ENCODE measurements around the gene INO80E.

Gene INO80E

DNA sequence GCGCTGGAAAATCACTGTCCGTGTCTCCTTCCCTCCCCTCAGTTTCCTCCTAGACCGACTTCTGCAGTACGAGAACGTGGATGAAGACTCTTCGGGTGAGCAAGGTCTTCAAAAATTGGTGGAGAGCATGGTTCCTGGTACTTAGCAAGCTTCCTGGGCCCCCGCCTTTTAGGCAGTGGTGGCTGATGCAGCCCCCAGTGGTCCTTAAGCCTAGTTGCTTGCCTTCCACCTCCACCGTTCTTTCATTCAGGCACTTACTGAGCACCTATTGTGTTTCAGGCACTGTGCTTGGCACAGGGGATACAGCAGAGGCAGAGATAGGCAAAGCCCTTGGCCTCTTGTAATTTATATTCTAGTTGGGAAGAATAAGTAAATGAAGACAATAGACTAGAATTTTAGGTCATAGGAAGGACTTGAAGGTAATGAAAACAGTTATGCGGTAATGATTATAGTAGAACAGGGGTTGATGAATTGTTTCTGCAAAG, 767 bp downstream of the INO80E start:
- H3K9ac ChIP-seq (ENCODE audit: low read length), result peak overlapping the region; percentile 86
- peak overlapping the region; percentile 80 for H3K4me3 ChIP-seq (ENCODE audit: low read length)
- no peaks in the 10 kb centered on the region for H3K27me3 ChIP-seq (ENCODE audit: control insufficient read depth, insufficient read depth, low read length)
- no peak overlapping the region for H3K27ac ChIP-seq (ENCODE audit: low read length)
- H3K36me3 ChIP-seq (ENCODE audit: control insufficient read depth, low read depth, low read length), result peaks cover 12% of the 10 kb centered on the region
- peaks cover 4% of the 10 kb centered on the region for H3K4me1 ChIP-seq (ENCODE audit: control insufficient read depth, low read depth, low read length)
- no peaks in the 10 kb centered on the region for H3K9me3 ChIP-seq (ENCODE audit: control insufficient read depth, low read depth, low read length)

DNA sequence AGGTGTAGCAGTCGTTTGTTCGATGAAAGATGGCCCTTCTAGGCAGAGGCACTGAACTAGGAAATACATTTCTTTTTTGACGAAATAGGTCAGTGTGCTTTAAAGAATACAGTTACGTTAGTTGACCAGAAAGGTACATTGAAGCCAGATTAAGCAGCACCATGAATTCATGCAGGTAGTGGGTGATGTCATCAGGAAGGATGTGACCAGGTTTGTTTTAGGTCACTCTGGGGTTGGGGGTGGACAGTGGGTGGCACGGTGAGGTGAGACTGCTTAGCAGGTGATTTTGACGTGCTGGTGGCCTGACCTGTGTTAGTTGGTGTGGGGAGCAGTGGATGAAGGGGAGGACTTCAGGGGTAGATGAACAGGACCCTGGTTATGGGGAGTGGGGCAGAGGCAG, 3.6 kb downstream of the INO80E start:
- Histone ChIP-seq H3K36me3 (ENCODE audit: control insufficient read depth, low read depth, low read length) (peaks cover 5% of the 10 kb centered on the region), H3K27ac (ENCODE audit: low read length) (no peak overlapping the region), H3K4me1 (ENCODE audit: control insufficient read depth, low read depth, low read length) (peaks cover 4% of the 10 kb centered on the region), H3K9ac (ENCODE audit: low read length) (no peak overlapping the region), H3K4me3 (ENCODE audit: low read length) (no peak overlapping the region), H3K27me3 (ENCODE audit: control insufficient read depth, insufficient read depth, low read length) (no peaks in the 10 kb centered on the region), H3K9me3 (ENCODE audit: control insufficient read depth, low read depth, low read length) (no peaks in the 10 kb centered on the region)

DNA sequence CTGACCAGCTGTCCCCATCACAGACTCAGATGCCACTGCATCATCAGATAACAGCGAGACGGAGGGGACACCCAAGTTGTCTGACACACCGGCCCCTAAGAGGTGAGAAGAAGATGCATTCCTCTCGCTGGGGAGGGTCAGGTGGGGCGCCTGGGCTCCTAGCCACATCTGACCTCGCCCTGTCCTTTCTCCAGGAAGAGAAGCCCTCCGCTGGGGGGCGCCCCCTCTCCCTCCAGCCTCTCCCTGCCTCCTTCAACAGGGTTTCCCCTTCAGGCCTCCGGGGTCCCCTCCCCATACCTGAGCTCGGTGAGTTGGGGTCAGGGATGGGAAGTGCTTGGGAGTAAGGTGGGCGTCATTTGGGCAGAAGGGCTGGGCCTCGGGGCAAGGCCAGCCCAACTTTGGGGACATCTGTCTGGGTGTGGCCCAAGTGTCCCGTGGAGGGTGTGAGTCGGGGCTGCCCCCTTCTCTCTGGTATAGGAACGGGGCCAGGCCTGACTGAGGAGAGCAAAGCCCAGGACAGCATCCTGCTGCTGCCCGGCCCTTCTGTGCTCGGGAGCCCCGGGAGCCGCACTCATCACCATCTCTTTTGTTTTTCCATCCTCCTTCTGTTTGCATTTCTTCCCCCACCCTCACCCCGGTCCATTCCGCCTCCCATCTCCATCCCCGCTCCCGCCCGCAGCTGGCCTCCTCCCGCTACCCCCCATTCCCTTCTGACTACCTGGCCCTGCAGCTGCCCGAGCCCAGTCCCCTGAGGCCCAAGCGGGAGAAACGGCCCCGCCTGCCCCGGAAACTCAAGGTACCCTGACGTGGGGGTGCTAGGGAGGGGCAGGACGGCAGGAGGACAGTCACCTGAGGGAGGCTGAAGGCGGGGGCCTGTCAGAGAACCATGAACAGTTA, 4.9 kb downstream of the INO80E start:
- Histone ChIP-seq H3K9ac (ENCODE audit: low read length) (no peak overlapping the region), H3K4me1 (ENCODE audit: control insufficient read depth, low read depth, low read length) (peaks cover 4% of the 10 kb centered on the region), H3K9me3 (ENCODE audit: control insufficient read depth, low read depth, low read length) (no peaks in the 10 kb centered on the region), H3K27ac (ENCODE audit: low read length) (no peak overlapping the region), H3K4me3 (ENCODE audit: low read length) (peak overlapping the region; percentile 8), H3K36me3 (ENCODE audit: control insufficient read depth, low read depth, low read length) (peaks cover 5% of the 10 kb centered on the region), H3K27me3 (ENCODE audit: control insufficient read depth, insufficient read depth, low read length) (no peaks in the 10 kb centered on the region)

DNA sequence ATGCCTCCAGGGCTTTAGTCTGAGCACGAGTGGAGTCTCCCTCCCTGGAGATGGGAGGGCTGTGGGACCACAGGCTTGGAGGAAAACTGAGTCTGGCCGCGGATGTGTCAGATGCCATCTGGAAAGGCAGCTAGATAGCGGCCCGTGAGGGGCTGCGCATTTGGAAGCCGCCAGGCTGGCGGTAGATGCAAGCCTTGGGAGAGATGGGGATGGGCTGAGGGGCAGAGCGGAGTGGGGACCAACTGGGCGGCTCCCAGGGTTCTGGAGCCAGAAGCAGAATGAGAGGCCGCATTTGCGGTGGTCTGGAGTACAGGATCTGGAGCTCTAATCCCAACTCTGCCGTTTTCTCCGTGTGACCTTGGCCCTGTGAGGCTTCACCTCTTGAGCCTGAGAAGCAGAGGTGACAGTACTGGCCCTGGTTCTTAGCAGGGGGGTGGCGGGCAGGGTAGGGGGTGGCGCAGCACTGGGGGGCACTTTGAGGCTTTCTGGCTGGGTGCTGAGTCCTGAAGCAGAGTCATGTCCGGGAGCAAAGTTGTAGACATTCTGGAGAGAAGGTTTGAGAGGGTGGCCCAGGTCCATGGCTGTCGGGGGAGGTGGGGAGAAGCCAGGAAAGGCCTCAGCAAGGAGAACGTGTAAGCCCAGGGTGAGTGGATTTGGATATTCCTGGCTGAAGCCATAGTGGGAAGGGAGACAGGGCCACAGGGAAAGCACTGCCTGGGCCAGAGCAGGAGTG, 6.7 kb downstream of the INO80E start:
- H3K9me3 ChIP-seq (ENCODE audit: control insufficient read depth, low read depth, low read length), result no peaks in the 10 kb centered on the region
- H3K27ac ChIP-seq (ENCODE audit: low read length), result no peak overlapping the region
- H3K27me3 ChIP-seq (ENCODE audit: control insufficient read depth, insufficient read depth, low read length), result no peaks in the 10 kb centered on the region
- peaks cover 5% of the 10 kb centered on the region for H3K36me3 ChIP-seq (ENCODE audit: control insufficient read depth, low read depth, low read length)
- H3K4me3 ChIP-seq (ENCODE audit: low read length), result no peak overlapping the region
- H3K9ac ChIP-seq (ENCODE audit: low read length), result no peak overlapping the region
- peaks cover 4% of the 10 kb centered on the region for H3K4me1 ChIP-seq (ENCODE audit: control insufficient read depth, low read depth, low read length)

DNA sequence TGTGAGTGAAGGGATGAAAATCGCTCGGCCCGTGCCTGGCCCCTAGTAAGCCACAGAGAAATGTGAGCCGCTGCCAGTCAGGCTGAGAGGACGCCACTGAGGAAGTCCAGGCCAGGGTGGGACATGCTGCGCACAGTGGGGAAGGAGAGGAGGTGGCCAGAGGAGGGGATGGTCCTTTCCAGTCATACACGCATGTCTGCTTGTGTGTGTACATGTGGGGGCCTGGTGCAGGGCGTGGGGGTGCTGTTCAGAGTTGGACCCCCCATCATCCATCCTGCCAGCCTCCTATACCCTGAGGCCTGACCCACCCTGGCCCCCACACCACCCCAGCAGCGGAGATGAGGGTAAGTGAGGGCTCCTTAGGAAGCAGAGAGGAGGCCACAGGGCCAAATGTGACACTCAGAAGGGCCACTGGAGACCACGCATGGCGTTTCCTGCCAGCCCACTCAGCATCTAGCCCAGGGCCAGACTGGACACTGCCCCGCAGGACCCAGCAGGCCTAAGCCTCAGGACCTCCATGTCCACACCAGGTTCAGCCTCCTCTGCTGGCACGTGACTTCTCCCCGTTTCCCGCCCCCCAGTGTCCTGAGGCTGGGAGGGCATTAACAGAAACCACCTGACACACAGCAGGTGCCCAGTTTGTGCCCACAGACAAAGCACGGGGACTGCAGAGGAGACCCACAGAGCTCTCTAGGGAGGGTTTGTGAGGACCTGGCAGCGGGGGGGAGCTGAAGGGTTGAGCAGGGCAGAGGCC, 7.8 kb downstream of the INO80E start:
- no peak overlapping the region for H3K9ac ChIP-seq (ENCODE audit: low read length)
- H3K36me3 ChIP-seq (ENCODE audit: control insufficient read depth, low read depth, low read length), result no peaks in the 10 kb centered on the region
- no peak overlapping the region for H3K27ac ChIP-seq (ENCODE audit: low read length)
- no peaks in the 10 kb centered on the region for H3K9me3 ChIP-seq (ENCODE audit: control insufficient read depth, low read depth, low read length)
- peaks cover 4% of the 10 kb centered on the region for H3K4me1 ChIP-seq (ENCODE audit: control insufficient read depth, low read depth, low read length)
- no peak overlapping the region for H3K4me3 ChIP-seq (ENCODE audit: low read length)
- H3K27me3 ChIP-seq (ENCODE audit: control insufficient read depth, insufficient read depth, low read length), result no peaks in the 10 kb centered on the region

DNA sequence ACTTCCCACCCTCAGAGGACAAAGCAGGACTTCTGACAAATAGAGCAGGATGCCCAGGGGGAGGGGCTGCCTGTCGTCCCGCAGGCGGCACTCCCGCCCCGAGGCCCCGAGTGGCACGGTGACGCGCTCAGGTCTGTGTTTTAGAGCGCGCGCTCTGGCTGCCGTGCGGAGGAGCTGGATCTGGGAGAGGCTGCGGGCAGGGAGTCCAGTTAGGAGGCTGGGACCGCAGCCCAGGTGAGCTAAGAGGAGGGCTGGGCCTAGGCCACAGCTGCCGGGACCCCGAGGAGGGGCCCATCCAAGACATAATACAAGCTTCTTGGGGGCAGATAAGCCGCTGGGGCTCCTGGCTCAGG, 8.4 kb downstream of the INO80E start:
- Histone ChIP-seq H3K9me3 (ENCODE audit: control insufficient read depth, low read depth, low read length) (no peaks in the 10 kb centered on the region), H3K27ac (ENCODE audit: low read length) (no peak overlapping the region), H3K27me3 (ENCODE audit: control insufficient read depth, insufficient read depth, low read length) (peaks cover 2% of the 10 kb centered on the region), H3K4me3 (ENCODE audit: low read length) (no peak overlapping the region), H3K36me3 (ENCODE audit: control insufficient read depth, low read depth, low read length) (no peaks in the 10 kb centered on the region), H3K9ac (ENCODE audit: low read length) (no peak overlapping the region), H3K4me1 (ENCODE audit: control insufficient read depth, low read depth, low read length) (peaks cover 8% of the 10 kb centered on the region)

DNA sequence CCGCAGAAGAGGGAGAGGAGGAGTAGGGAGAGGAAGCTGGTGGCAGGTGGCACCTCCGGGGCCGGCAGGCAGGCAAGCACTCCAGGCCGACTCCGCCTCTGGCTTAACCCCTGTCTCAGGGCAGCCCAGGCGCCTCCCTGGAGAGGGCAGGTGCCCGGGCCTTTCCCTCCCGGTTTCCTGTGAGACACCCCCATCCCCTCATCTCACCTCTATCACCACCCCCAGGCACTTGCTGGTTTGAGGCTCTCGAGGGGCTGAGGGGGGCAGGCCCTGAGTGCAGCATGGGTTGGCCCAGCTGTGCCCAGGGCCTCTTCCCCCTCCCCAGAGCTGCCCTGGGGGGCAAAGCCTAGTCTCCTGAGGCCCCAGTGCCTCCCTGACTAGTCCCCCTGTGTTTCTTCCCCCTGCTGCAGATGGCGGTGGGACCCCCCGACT, 8.8 kb downstream of the INO80E start:
- no peak overlapping the region for H3K27ac ChIP-seq (ENCODE audit: low read length)
- no peaks in the 10 kb centered on the region for H3K36me3 ChIP-seq (ENCODE audit: control insufficient read depth, low read depth, low read length)
- H3K4me3 ChIP-seq (ENCODE audit: low read length), result no peak overlapping the region
- no peaks in the 10 kb centered on the region for H3K9me3 ChIP-seq (ENCODE audit: control insufficient read depth, low read depth, low read length)
- H3K27me3 ChIP-seq (ENCODE audit: control insufficient read depth, insufficient read depth, low read length), result peaks cover 7% of the 10 kb centered on the region
- H3K4me1 ChIP-seq (ENCODE audit: control insufficient read depth, low read depth, low read length), result peaks cover 8% of the 10 kb centered on the region
- H3K9ac ChIP-seq (ENCODE audit: low read length), result no peak overlapping the region

DNA sequence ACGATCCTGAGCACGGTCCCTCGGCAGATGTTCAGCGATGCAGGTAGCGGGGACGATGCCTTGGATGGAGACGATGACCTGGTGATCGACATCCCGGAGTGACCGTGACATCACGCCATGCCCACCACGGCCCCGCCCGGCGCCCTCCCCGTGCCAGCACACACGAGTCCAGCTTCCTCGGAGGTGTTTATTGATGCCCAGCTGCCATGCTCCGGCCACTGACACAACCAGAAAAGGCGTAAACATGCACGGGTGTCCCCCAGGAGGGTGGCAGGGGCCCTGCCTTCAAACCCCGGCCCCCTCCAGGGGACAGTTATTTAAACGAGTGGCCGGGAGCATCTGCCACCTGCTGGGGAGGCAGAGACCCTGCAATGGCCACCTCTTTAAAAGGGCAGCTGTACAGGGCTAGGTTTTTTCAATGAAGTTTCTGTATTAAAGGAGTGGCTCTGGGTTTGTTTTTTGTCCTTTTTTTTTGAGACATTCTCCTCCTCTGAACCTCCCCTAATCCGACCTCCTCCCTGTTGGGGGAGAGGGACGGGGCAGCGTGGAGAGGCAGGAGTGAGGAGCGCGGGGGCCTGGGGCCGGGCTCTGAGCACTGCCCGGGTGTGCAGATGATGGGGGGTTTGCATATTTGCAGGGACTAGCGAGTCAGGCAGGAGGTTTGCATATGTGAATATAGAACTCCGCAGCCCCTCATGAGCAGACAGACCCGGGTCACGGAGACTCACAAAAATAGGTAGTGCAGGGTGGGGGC, 9.5 kb downstream of the INO80E start:
- Histone ChIP-seq H3K27me3 (ENCODE audit: control insufficient read depth, insufficient read depth, low read length) (peaks cover 13% of the 10 kb centered on the region), H3K36me3 (ENCODE audit: control insufficient read depth, low read depth, low read length) (no peaks in the 10 kb centered on the region), H3K4me1 (ENCODE audit: control insufficient read depth, low read depth, low read length) (peaks cover 5% of the 10 kb centered on the region), H3K27ac (ENCODE audit: low read length) (no peak overlapping the region), H3K9me3 (ENCODE audit: control insufficient read depth, low read depth, low read length) (no peaks in the 10 kb centered on the region), H3K4me3 (ENCODE audit: low read length) (no peak overlapping the region), H3K9ac (ENCODE audit: low read length) (no peak overlapping the region)

DNA sequence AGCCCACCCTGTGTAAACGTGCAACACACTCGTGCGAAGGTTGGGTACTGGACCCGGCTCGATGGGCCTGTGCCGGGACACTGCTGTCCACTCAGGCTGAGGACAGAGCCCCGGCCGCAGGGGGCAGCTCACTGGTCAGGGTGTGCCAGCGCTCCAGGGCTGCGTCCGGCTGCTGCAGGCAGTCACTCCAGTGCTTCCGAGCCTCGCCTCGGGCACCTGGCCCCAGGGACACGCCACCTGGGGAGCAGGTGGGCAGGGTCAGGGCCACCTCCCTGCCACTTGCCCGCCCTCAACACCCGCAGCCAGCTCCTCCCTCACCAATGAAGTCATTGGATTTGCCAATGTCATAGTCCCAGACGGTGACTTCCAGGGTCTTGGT, 10.0 kb downstream of the INO80E start:
- H3K27me3 ChIP-seq (ENCODE audit: control insufficient read depth, insufficient read depth, low read length), result peaks cover 15% of the 10 kb centered on the region
- H3K4me3 ChIP-seq (ENCODE audit: low read length), result no peak overlapping the region
- H3K9me3 ChIP-seq (ENCODE audit: control insufficient read depth, low read depth, low read length), result no peaks in the 10 kb centered on the region
- peaks cover 4% of the 10 kb centered on the region for H3K4me1 ChIP-seq (ENCODE audit: control insufficient read depth, low read depth, low read length)
- no peak overlapping the region for H3K9ac ChIP-seq (ENCODE audit: low read length)
- no peaks in the 10 kb centered on the region for H3K36me3 ChIP-seq (ENCODE audit: control insufficient read depth, low read depth, low read length)
- H3K27ac ChIP-seq (ENCODE audit: low read length), result no peak overlapping the region

DNA sequence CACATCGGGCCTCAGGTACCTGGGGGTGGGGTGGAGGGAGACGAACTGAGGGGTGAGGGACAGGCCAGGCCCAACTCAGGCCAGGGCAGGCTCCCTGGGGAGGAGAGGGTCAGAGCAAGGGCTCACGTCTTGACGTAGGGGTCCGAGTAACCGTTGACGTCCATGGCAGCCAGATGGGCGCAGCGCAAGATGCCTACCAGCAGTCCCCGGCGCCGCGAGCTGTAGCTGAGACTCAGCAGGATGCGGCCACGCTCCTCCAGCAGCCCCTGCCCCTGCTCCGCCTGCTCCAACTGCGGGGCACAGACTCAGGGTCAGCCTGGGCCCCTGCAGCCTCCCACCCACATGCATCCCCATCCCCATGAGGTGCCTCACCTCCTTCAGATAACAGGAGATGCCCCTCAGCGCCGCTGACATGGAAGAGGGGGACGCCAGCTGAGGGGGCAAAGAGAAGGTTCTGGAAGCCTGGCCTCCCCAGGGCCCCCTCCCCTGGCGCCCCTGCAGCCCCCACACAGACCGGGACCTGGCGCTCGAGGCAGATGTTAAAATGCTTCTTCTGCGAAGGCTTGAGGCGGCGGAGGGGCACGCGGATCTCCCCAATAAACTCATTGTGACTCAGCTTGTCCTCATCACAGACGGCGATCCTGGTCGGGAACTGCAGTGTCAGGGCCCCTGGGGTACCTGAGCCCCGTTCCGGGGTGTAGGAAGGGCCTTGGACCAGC, 10.8 kb downstream of the INO80E start:
- no peaks in the 10 kb centered on the region for H3K9me3 ChIP-seq (ENCODE audit: control insufficient read depth, low read depth, low read length)
- no peaks in the 10 kb centered on the region for H3K36me3 ChIP-seq (ENCODE audit: control insufficient read depth, low read depth, low read length)
- H3K27ac ChIP-seq (ENCODE audit: low read length), result no peak overlapping the region
- peaks cover 19% of the 10 kb centered on the region for H3K27me3 ChIP-seq (ENCODE audit: control insufficient read depth, insufficient read depth, low read length)
- no peak overlapping the region for H3K9ac ChIP-seq (ENCODE audit: low read length)
- no peak overlapping the region for H3K4me3 ChIP-seq (ENCODE audit: low read length)
- peaks cover 4% of the 10 kb centered on the region for H3K4me1 ChIP-seq (ENCODE audit: control insufficient read depth, low read depth, low read length)
